ENCODE measurements around the gene ADNP2.

ADNP2 gene

GRCh38 chr18:80172056-80172455 is 63.0 kb downstream of the ADNP2 start:
- DNase-seq: no peak

- no peak for DNase-seq
Measured at GRCh38 chr18:80173060-80173459, 64.0 kb downstream of the ADNP2 start.

- DNase-seq: no peak
Measured at GRCh38 chr18:80175451-80176204, 66.6 kb downstream of the ADNP2 start.

- no peak for DNase-seq
Measured at GRCh38 chr18:80176334-80177073, 67.4 kb downstream of the ADNP2 start.

- DNase-seq: no peak
Measured at GRCh38 chr18:80177128-80177527, 68.1 kb downstream of the ADNP2 start.

GRCh38 chr18:80178935-80179818 is 70.1 kb downstream of the ADNP2 start:
- no peak for DNase-seq

- no peak for DNase-seq
Measured at GRCh38 chr18:80179857-80180558, 70.9 kb downstream of the ADNP2 start.

GRCh38 chr18:80180778-80181564 is 71.9 kb downstream of the ADNP2 start:
- DNase-seq: no peak

GRCh38 chr18:80181642-80182461 is 72.8 kb downstream of the ADNP2 start:
- DNase-seq: no peak

- DNase-seq: no peak
Measured at GRCh38 chr18:80182855-80183254, 73.8 kb downstream of the ADNP2 start.

GRCh38 chr18:80183273-80184050 is 74.4 kb downstream of the ADNP2 start:
- DNase-seq: no peak

GRCh38 chr18:80184243-80184772 is 75.2 kb downstream of the ADNP2 start:
- no peak for DNase-seq

GRCh38 chr18:80185545-80185944 is 76.5 kb downstream of the ADNP2 start:
- no peak for DNase-seq

- DNase-seq: no peak
Measured at GRCh38 chr18:80187956-80188642, 79.0 kb downstream of the ADNP2 start.

- no peak for DNase-seq
Measured at GRCh38 chr18:80188643-80189530, 79.8 kb downstream of the ADNP2 start.

GRCh38 chr18:80189531-80189865 is 80.4 kb downstream of the ADNP2 start:
- no peak for DNase-seq

Data from effector CD4-positive, alpha-beta T cell (primary cell).